Endothelial cell of umbilical vein (primary cell): ENCODE results near the gene SLC30A2. TPM values are rescaled to one million over a fixed set of nuclear protein-coding genes. Genes with fewer than 3 reads are reported as not detected.

Experiments used
- BruUV-seq: library from RNA; stranded (reverse); fragments of 400-500 nt; replicated peaks from 2 replicates; lab custom pipeline; 2021; lab: Mats Ljungman, UMichigan
- CTCF ChIA-PET: fragments of 300-600, 350-600 bp; sonication (Branson Sonifier 250); formaldehyde crosslinking; loops from one replicate; lab custom pipeline; 2021; ENCODE audit warnings: antibody characterized with exemption, inconsistent platforms; lab: Charles Lee
- POLR2A ChIA-PET: fragments of 300-600, 350-600 bp; sonication (Branson Sonifier 250); formaldehyde crosslinking; loops from one replicate; lab custom pipeline; 2021; ENCODE audit warnings: antibody characterized with exemption, inconsistent platforms; lab: Charles Lee
- DNase-seq: peaks from one replicate; pipeline ENCODE4 v3.0.0-alpha.2; 2011; ENCODE audit warnings: low read depth, low spot score
- FAIRE-seq: peaks from 2 replicates; lab custom pipeline; 2011; peaks lifted over from hg19 to GRCh38; lab: Jason Lieb, UNC
- H2AFZ ChIP-seq: 2 replicates; pipeline ENCODE4 v1.6.0; 2012; ENCODE audit warnings: low read depth, low read length, control low read depth, inconsistent platforms
- H3K27ac ChIP-seq: 2 replicates; pipeline ENCODE4 v1.5.1; 2011; ENCODE audit warnings: low read depth, mild to moderate bottlenecking, control low read depth, low read length, moderate library complexity; ENCODE audit not compliant: insufficient read depth
- H3K27me3 ChIP-seq, 2 experiments: 2 replicates each; pipeline versions ENCODE4 v1.6.0 to v1.6.1; 2011; ENCODE audit warnings: low read length in 2 of 2, mixed read lengths in 1 of 2; ENCODE audit not compliant: control insufficient read depth in 2 of 2, insufficient read depth in 2 of 2
- H3K36me3 ChIP-seq, 2 experiments: 2 replicates in 1 of 2; 3 replicates in 1 of 2; pipeline ENCODE4 v1.5.1; 2011; ENCODE audit warnings: low read length in 2 of 2, mild to moderate bottlenecking in 1 of 2, moderate library complexity in 1 of 2; ENCODE audit not compliant: control insufficient read depth in 2 of 2, insufficient read depth in 2 of 2; ENCODE audit errors: extremely low read depth in 1 of 2
- H3K4me1 ChIP-seq: 3 replicates; pipeline ENCODE4 v1.5.1; 2011; ENCODE audit warnings: mild to moderate bottlenecking, low read length; ENCODE audit not compliant: control insufficient read depth, insufficient read depth; ENCODE audit errors: extremely low read depth
- H3K4me2 ChIP-seq: 2 replicates; pipeline ENCODE4 v1.6.1; 2011; ENCODE audit warnings: low read length, control low read depth, mixed read lengths; ENCODE audit not compliant: insufficient read depth
- H3K4me3 ChIP-seq, 3 experiments: fragments of 200-600 bp in 1 of 3; sonication (generic), shearing (Covaris generic) in 1 of 3; replicated peaks in 1 of 3; 2 replicates each; pipeline ENCODE4 v1.5.1; 2011 to 2016; ENCODE audit warnings: control low read depth in 3 of 3, low read length in 3 of 3, mild to moderate bottlenecking in 2 of 3, inconsistent platforms in 1 of 3, low read depth in 1 of 3, moderate library complexity in 1 of 3; ENCODE audit not compliant: insufficient read depth in 1 of 3
- H3K79me2 ChIP-seq: 2 replicates; pipeline ENCODE4 v1.6.0; 2012; ENCODE audit warnings: low read length, inconsistent platforms; ENCODE audit not compliant: control insufficient read depth, insufficient read depth
- H3K9ac ChIP-seq: replicated peaks from 2 replicates; pipeline ENCODE3; 2011; ENCODE audit warnings: low read length, control low read depth; ENCODE audit not compliant: insufficient read depth; ENCODE audit errors: extremely low read depth
- H3K9me1 ChIP-seq: replicated peaks from 3 replicates; pipeline ENCODE4 v1.6.0; 2011; ENCODE audit warnings: mild to moderate bottlenecking, low read length; ENCODE audit not compliant: control insufficient read depth, insufficient read depth; ENCODE audit errors: extremely low read depth
- H3K9me3 ChIP-seq: replicated peaks from 2 replicates; pipeline ENCODE4 v1.5.1; 2012; ENCODE audit warnings: low read length, inconsistent platforms; ENCODE audit not compliant: control insufficient read depth, insufficient read depth
- H4K20me1 ChIP-seq: replicated peaks from 2 replicates; pipeline ENCODE3; 2011; ENCODE audit warnings: mild to moderate bottlenecking, low read length; ENCODE audit not compliant: control insufficient read depth, insufficient read depth; ENCODE audit errors: extremely low read depth
- EZH2 ChIP-seq: IDR thresholded peaks from 2 replicates; pipeline ENCODE4 v1.6.1; 2012; ENCODE audit warnings: borderline replicate concordance, low read depth, mild to moderate bottlenecking, moderate library complexity, low read length, inconsistent platforms; ENCODE audit not compliant: severe bottlenecking
- FOS ChIP-seq: IDR thresholded peaks from 2 replicates; pipeline ENCODE4 v1.6.1; 2011; ENCODE audit warnings: mild to moderate bottlenecking, low read length, moderate library complexity, borderline replicate concordance; ENCODE audit not compliant: insufficient read depth
- GATA2 ChIP-seq: IDR thresholded peaks from 2 replicates; pipeline ENCODE4 v1.7.0; 2011; ENCODE audit warnings: low read depth, mild to moderate bottlenecking, moderate library complexity, mixed read lengths, low read length; ENCODE audit not compliant: insufficient read length, insufficient read depth
- JUN ChIP-seq: IDR thresholded peaks from 2 replicates; pipeline ENCODE4 v1.6.1; 2011; ENCODE audit warnings: borderline replicate concordance, low read depth; ENCODE audit not compliant: insufficient read length, insufficient read depth
- MAX ChIP-seq: IDR thresholded peaks from 2 replicates; pipeline ENCODE4 v1.6.1; 2011; ENCODE audit not compliant: insufficient read depth, insufficient read length
- MYC ChIP-seq: IDR thresholded peaks from one replicate; pipeline ENCODE4 v1.6.1; 2011; ENCODE audit warnings: mild to moderate bottlenecking, low read depth, low read length
- POLR2A ChIP-seq: IDR thresholded peaks from 2 replicates; pipeline ENCODE4 v1.6.1; 2012; ENCODE audit warnings: low read depth, mild to moderate bottlenecking, control low read depth, low read length
- POLR2AphosphoS5 ChIP-seq: IDR thresholded peaks from 2 replicates; pipeline ENCODE4 v1.6.1; 2012; ENCODE audit warnings: low read depth, mild to moderate bottlenecking, control low read depth, low read length, moderate library complexity; ENCODE audit not compliant: insufficient read depth
- dilution Hi-C: fragments of 300-500 bp; cut with MboI; formaldehyde crosslinking; loops from one replicate; pipeline ENCODE4 v1.15.0; 2019; ENCODE audit warnings: low sequenced_read_pairs; ENCODE audit not compliant: extremely low pct_ligation_motif_present
- intact Hi-C: fragments of 100-400 bp; cut with micrococcal nuclease; formaldehyde crosslinking; loops from one replicate; pipeline ENCODE4 v1.10.0; 2022
- polyA plus RNA-seq, 4 experiments: library from polyadenylated mRNA; depleted of rRNA in 3 of 4; stranded (reverse) in 3 of 4; unstranded in 1 of 4; fragments of >200 nt; gene quantifications; 2 replicates each; pipeline versions ENCODE4 v1.2.1 to v1.2.3, GENCODE V29; 2011 to 2012; ENCODE audit warnings: missing spikeins in 1 of 4
- total RNA-seq: library from RNA; stranded (reverse); gene quantifications from 2 replicates; pipeline ENCODE4 v1.2.3, GENCODE V29; 2021
- TF ChIP-seq, protein P1 (sequence below), 2 donors: IDR thresholded peaks; 1 replicate in 1 of 2; 2 replicates in 1 of 2; pipeline ENCODE4 v1.5.1; 2011; ENCODE audit warnings: low read length in 2 of 2, mild to moderate bottlenecking in 2 of 2, moderate library complexity in 2 of 2, control low read depth in 1 of 2, inconsistent platforms in 1 of 2, low read depth in 1 of 2; ENCODE audit not compliant: insufficient read depth in 1 of 2; ENCODE audit errors: extremely low read depth in 1 of 2

SLC30A2 gene
- total and polyA plus RNA-seq, 2 donors (not counting 3 experiments of a cell fraction or from before 2014, with no cell fraction given) = not detected

DNA sequence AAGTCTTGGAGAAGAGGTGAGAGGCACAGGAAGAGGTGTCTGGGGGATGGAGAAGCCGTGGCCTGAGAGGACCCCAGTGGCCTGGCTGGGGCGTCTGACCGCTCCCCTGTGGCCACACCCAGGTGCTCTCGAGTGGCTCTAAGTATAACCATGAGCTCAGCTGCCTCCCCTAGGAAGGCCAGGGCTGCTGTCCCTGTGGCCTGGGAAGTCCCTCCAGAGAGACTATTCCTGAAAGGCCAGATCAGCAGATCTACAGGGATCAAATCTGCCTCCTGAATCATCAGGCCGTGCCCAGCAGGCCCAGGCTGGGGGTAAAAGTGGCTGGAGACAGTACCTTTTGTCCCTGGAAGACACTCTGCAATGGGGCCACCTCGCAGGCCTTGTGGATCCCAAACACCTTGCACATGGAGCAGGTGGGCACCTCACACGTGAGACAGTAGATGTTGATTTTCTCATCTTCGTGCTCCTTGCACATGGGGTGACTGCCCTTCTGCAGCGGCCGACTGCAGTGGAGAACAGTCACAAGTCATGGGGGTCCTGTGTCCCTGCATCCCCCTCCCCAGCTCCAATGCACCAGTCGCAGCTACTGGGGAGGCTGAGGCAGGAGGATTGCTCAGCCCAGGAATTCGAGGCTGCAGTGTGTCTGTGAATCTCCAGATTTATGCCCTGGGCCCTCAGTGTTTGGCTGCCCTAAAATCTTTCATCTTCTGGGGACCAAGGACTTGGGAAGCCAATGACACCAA is 15.1 kb upstream of the SLC30A2 start:
- Histone ChIP-seq H3K9me1 (no peaks in the 10 kb centered on the region), H3K4me2 (no peak overlapping the region), H3K79me2 (no peaks in the 10 kb centered on the region), H3K36me3 (no peaks in the 10 kb centered on the region), H3K9me3 (no peaks in the 10 kb centered on the region), H3K27ac (no peak overlapping the region), H2AFZ (no peak overlapping the region), H4K20me1 (no peaks in the 10 kb centered on the region), H3K27me3 (peaks cover 6 to 16% of the 10 kb centered on the region in 2 experiments), H3K9ac (no peak overlapping the region), H3K4me1 (no peaks in the 10 kb centered on the region), H3K4me3 (no peak overlapping the region)
- no TSS peak for BruUV-seq
- dilution Hi-C loops (no loop called here), intact Hi-C loops (no loop called here)
- FAIRE-seq = no peak
- TF ChIP-seq EZH2 (peak; percentile 29), POLR2A (no peak)
- DNase-seq = no peak
- ChIA-PET POLR2A (no interaction called here), CTCF (no interaction called here)

DNA sequence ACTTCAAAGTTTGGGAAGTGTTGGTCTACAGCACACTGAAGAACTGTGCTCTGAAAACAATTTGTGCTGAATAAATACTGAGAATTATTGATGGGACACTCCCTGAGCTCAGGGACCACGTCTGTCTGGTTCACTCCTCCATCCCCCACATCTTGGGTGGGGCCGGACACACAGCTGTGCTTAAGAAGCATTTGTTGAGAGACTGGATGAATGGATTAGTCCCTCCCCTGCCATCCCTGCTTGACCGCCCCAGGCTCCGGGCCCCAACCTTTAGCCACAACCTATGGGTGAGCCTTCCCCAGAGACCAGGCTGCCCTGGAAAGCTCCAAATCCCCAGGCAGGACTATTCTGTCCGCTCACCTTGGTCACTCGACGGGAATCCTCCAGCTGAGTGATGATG is 14.0 kb upstream of the SLC30A2 start:
- Histone ChIP-seq H3K27ac (no peak overlapping the region), H3K4me3 (no peak overlapping the region), H3K9me1 (no peaks in the 10 kb centered on the region), H3K4me1 (no peaks in the 10 kb centered on the region), H4K20me1 (no peaks in the 10 kb centered on the region), H3K27me3 (peaks cover 8 to 16% of the 10 kb centered on the region in 2 experiments), H3K9ac (no peak overlapping the region), H3K4me2 (no peak overlapping the region), H3K36me3 (no peaks in the 10 kb centered on the region), H2AFZ (no peak overlapping the region), H3K9me3 (no peaks in the 10 kb centered on the region), H3K79me2 (no peaks in the 10 kb centered on the region)
- ChIA-PET CTCF (interaction anchor here (1.8 to 2.2 kb wide), 2 partner anchors 85 to 109 kb away, joined by 5 to 8 read pairs; partner anchors contain the start of gene ZNF593), POLR2A (no interaction called here)
- DNase-seq (no peak), FAIRE-seq (no peak)
- intact Hi-C loops (no loop called here), dilution Hi-C loops (no loop called here)
- no peak for TF ChIP-seq POLR2AphosphoS5
- no peak for TF ChIP-seq FOS
- no peak for TF ChIP-seq JUN
- no peak for TF ChIP-seq EZH2
- TF ChIP-seq, protein P1, sequence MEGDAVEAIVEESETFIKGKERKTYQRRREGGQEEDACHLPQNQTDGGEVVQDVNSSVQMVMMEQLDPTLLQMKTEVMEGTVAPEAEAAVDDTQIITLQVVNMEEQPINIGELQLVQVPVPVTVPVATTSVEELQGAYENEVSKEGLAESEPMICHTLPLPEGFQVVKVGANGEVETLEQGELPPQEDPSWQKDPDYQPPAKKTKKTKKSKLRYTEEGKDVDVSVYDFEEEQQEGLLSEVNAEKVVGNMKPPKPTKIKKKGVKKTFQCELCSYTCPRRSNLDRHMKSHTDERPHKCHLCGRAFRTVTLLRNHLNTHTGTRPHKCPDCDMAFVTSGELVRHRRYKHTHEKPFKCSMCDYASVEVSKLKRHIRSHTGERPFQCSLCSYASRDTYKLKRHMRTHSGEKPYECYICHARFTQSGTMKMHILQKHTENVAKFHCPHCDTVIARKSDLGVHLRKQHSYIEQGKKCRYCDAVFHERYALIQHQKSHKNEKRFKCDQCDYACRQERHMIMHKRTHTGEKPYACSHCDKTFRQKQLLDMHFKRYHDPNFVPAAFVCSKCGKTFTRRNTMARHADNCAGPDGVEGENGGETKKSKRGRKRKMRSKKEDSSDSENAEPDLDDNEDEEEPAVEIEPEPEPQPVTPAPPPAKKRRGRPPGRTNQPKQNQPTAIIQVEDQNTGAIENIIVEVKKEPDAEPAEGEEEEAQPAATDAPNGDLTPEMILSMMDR (IDR thresholded peaks at IDR 0.05; ENCODE audit: extremely low read depth in 1 of 2, insufficient read depth in 1 of 2, low read depth in 1 of 2, low read length in 2 of 2) = no peak
- no peak for TF ChIP-seq MAX
- no peak for TF ChIP-seq GATA2
- TF ChIP-seq MYC = no peak
- no TSS peak for BruUV-seq
